Kidney (tissue), 14 donors: Measurements from ENCODE around the gene TAF10. TPM values are rescaled to one million over a fixed set of nuclear protein-coding genes. Genes with fewer than 3 reads are reported as not detected.

Source experiments
- DNase-seq, 5 donors: peaks; one replicate each; pipeline ENCODE4 v3.0.0-alpha.2; 2013 to 2020
- FAIRE-seq: peaks from 2 replicates; lab custom pipeline; 2012; peaks lifted over from hg19 to GRCh38; lab: Jason Lieb, UNC
- H3K27ac ChIP-seq, 2 donors: one replicate each; pipeline ENCODE4 v1.7.0; 2013; ENCODE audit warnings: low read depth in 2 of 2, low read length in 2 of 2, inconsistent platforms in 1 of 2
- H3K27me3 ChIP-seq: one replicate; pipeline ENCODE4 v1.7.1; 2013; ENCODE audit warnings: low read length, inconsistent platforms; ENCODE audit not compliant: control insufficient read depth, insufficient read depth
- H3K36me3 ChIP-seq, 3 donors: one replicate each; pipeline versions ENCODE4 v1.7.0 to v1.7.1; 2013; ENCODE audit warnings: low read length in 3 of 3, control low read depth in 1 of 3, inconsistent platforms in 1 of 3; ENCODE audit not compliant: insufficient read depth in 3 of 3, control insufficient read depth in 2 of 3
- H3K4me1 ChIP-seq, 3 donors: one replicate each; pipeline versions ENCODE4 v1.7.0 to v1.7.1; 2013; ENCODE audit warnings: low read length in 3 of 3, inconsistent platforms in 1 of 3, low read depth in 1 of 3; ENCODE audit not compliant: control insufficient read depth in 2 of 3, insufficient read depth in 2 of 3
- H3K4me3 ChIP-seq, 3 donors: one replicate each; pipeline versions ENCODE4 v1.7.0 to v1.8.1; 2013; ENCODE audit warnings: low read length in 3 of 3, control low read depth in 1 of 3, inconsistent platforms in 1 of 3
- H3K9ac ChIP-seq, 3 donors: one replicate each; pipeline versions ENCODE4 v1.7.0 to v1.7.1; 2013; ENCODE audit warnings: low read length in 3 of 3, control low read depth in 1 of 3, inconsistent platforms in 1 of 3
- H3K9me3 ChIP-seq, 3 donors: one replicate each; pipeline versions ENCODE4 v1.7.0 to v1.7.1; 2013; ENCODE audit warnings: low read length in 3 of 3, control low read depth in 1 of 3, inconsistent platforms in 1 of 3; ENCODE audit not compliant: control insufficient read depth in 2 of 3, insufficient read depth in 1 of 3
- intact Hi-C: fragments of 100-400 bp; cut with DNase I; formaldehyde crosslinking; loops from one replicate; pipeline ENCODE4 v1.11.1; 2022
- polyA plus RNA-seq: library from polyadenylated mRNA; stranded (reverse); fragments of 350-450 nt; fragmentation: Illumina TruSeq; extraction: RNeasy Lipid Tissue Mini Kit (QIAGEN cat#74804); gene quantifications from one replicate; pipeline ENCODE4 v1.2.3, GENCODE V29; 2014; ENCODE audit warnings: low read depth, low replicate concordance; ENCODE audit not compliant: insufficient read depth
- total RNA-seq: library from RNA; stranded (reverse); fragmentation: NEBNext Ultra II Directional; extraction: Animal tissue kit (Norgen Biotek cat#: 25700); gene quantifications from one replicate; pipeline ENCODE4 v1.2.1, GENCODE V29; 2021
- TF ChIP-seq, protein P1 (sequence below): IDR thresholded peaks from 3 replicates; pipeline ENCODE4 v1.5.1; 2012; ENCODE audit warnings: mild to moderate bottlenecking, moderate library complexity, borderline replicate concordance; ENCODE audit not compliant: insufficient read depth; ENCODE audit errors: extremely low read depth
- donor health status: control.
- donor health status: control.
- donor health status: control.
- donor health status: control.
- donor health status: control.
- donor health status: DM: yes; HTN: yes; CAD: no.
- donor health status: Normal renal cell carcinoma (clear cell type).

Gene TAF10
- total and polyA plus RNA-seq, 2 donors from 2014 or later = 136 to 250 TPM

DNA sequence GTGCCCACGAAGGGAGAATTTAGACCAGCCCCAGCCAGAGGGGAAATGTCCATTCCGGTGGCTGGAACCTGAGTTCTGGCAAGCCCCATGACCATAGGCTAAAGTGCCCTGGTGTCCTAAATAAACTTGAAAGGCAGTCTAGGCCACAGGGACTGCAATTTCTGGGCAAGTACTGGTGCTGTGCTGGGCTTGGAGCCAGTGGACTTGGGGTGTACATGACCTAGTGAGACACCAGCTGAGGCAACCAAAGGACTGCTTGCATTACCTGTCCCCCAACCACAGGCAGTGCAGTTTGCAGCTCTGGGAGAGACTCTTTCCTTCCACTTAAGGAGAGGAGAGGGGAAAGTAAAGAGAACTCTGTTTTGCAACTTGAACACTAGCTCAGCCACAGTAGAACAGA, 32.3 kb downstream of the TAF10 start:
- TF ChIP-seq, protein P1, sequence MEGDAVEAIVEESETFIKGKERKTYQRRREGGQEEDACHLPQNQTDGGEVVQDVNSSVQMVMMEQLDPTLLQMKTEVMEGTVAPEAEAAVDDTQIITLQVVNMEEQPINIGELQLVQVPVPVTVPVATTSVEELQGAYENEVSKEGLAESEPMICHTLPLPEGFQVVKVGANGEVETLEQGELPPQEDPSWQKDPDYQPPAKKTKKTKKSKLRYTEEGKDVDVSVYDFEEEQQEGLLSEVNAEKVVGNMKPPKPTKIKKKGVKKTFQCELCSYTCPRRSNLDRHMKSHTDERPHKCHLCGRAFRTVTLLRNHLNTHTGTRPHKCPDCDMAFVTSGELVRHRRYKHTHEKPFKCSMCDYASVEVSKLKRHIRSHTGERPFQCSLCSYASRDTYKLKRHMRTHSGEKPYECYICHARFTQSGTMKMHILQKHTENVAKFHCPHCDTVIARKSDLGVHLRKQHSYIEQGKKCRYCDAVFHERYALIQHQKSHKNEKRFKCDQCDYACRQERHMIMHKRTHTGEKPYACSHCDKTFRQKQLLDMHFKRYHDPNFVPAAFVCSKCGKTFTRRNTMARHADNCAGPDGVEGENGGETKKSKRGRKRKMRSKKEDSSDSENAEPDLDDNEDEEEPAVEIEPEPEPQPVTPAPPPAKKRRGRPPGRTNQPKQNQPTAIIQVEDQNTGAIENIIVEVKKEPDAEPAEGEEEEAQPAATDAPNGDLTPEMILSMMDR = no peak
- Histone ChIP-seq H3K4me3 (no peak overlapping the region), H3K9ac (no peak overlapping the region), H3K27me3 (no peaks in the 10 kb centered on the region), H3K36me3 (no peaks in the 10 kb centered on the region), H3K27ac (no peak overlapping the region), H3K9me3 (peaks cover 2 to 8% (median 5%) of the 10 kb centered on the region in 3 donors), H3K4me1 (peaks cover 0 to 6% (median 0%) of the 10 kb centered on the region in 3 donors)
- FAIRE-seq = no peak
- no peak for DNase-seq
- intact Hi-C loops = no loop called here

DNA sequence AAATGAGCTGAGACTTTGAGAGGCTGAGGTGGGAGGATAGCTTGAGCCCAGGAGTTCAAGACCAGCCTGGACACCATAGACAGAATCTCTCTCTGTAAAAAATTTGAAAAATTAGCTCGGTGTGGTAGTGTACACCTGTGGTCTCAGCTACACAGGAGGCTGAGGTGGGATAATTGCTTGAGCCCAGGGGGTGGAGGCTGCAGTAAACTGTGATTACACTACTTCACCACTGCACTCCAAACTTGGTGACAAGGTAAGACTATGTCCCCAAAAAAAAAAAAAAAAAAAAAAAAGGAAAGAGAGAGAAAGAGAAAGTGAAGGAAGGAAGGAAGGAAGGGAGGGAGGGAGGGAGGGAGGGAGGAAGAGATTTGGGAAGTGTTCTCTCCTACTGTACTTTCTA, 33.9 kb downstream of the TAF10 start:
- Histone ChIP-seq H3K4me3 (no peak overlapping the region), H3K9ac (no peak overlapping the region), H3K27me3 (no peaks in the 10 kb centered on the region), H3K27ac (no peak overlapping the region), H3K36me3 (no peaks in the 10 kb centered on the region), H3K4me1 (peaks cover 0 to 6% (median 0%) of the 10 kb centered on the region in 3 donors), H3K9me3 (no peaks in the 10 kb centered on the region)
- TF ChIP-seq, protein P1 = no peak
- no peak for FAIRE-seq
- DNase-seq = no peak
- intact Hi-C loops = no loop called here

DNA sequence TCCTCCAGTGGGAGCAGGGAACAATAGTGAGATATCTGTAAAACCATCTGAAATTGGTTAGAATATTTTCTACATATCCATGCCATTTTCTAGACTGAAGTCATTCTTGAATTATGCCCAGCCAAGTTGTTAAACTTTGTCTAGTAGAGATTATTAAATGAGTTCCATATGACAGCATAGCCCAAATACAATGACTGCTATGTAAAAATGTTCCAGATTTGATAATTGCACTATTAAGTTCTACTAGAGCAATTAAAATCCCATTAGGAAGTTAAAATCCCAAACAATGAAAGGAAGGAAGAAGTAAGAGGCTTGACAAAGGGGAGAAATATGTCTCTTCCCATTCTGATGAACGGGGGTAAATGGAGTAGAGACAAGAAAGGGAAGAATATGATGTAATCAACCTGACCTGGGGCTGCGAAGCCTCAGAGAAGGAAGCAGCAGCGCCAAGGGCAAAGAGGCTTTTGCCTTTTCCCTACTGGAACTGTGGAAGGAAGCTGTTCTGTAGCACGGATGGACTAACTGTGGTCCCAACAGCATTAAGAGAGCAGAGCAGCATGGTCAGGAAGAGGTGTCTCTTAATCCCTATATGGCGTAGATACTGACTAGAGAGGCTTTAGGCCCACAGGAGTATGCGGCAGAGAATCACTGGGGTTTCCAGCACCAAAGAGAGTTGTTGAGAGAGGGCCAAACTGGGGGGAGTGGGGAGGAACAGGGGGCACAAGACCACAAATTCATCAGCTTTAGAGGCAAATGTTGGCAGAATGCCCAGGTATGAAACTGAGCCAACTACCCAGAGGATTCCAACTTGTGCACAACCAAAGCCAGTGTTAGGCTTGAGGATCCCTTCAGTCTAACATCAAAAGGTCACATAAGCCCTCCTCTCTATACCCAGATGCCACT, 35.3 kb downstream of the TAF10 start:
- no peak for FAIRE-seq
- Histone ChIP-seq H3K27me3 (no peaks in the 10 kb centered on the region), H3K9ac (no peak overlapping the region), H3K27ac (no peak overlapping the region), H3K36me3 (no peaks in the 10 kb centered on the region), H3K4me1 (peaks cover 0 to 6% (median 0%) of the 10 kb centered on the region in 3 donors), H3K4me3 (no peak overlapping the region), H3K9me3 (no peaks in the 10 kb centered on the region)
- TF ChIP-seq, protein P1 = no peak
- peak in 2 of 5 donors; percentile 36 to 56 for DNase-seq
- intact Hi-C loops = no loop called here
